ENCODE data around the gene GCSAM.

The GCSAM gene

DNA sequence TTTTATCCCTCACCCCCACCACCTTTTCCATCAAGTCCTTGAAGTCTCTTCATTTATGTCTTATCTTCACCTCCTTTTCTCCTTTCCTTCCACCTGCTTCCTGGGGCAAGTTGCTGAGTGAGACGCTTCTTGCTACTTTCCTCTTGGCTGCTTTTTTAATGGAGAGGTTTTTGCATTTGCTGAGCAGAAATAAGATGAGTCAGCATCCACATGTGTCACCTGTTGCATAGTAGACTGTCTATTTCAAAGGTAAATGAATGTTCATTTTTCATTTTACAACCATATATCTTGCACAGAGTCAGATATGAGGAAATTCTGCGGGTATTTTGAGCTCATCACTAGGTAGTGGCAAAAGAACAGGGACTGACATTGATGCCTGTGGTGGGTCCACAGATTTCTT lies 28.3 kb downstream of the GCSAM start:
- no peak for DNase-seq (ENCODE audit: low read depth)

DNA sequence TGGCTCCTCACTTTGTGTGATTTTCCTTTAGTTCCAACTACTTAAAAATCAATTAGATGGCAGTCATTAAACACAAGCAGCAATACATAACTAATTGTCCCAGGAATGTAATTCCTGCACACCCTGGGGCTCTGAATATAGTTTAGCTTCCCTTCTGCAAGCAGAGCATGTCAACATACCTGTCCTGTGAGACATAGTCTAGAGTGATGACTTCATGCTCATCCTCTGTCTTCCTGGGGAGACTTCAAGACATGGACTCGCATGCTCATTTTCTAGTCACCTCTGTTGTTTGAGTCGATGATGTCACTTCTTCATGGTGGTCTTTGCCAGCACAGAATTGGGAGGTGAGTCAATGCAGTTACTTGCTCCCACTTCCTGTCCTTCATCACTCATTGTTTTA lies 31.1 kb downstream of the GCSAM start:
- DNase-seq (ENCODE audit: low read depth): no peak

DNA sequence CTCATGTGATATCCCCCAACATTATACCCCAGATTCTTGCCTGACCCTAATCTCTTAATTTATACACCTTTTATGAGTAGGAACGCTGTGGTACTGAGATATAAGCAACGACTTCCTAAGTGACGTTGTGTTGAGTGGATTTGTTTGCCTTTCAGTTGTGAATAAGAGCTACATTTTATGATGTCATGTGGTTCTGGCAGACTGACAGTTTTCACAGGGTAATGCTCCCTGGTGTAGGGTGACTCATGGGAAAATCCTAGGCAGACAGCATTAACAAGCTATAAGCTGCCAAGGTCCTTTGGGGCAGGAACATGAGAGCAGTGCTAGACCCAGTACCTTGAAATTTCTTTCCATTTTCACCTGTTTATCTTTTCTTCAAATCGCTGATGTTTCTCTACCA lies 35.7 kb downstream of the GCSAM start:
- no peak for DNase-seq (ENCODE audit: low read depth)

DNA sequence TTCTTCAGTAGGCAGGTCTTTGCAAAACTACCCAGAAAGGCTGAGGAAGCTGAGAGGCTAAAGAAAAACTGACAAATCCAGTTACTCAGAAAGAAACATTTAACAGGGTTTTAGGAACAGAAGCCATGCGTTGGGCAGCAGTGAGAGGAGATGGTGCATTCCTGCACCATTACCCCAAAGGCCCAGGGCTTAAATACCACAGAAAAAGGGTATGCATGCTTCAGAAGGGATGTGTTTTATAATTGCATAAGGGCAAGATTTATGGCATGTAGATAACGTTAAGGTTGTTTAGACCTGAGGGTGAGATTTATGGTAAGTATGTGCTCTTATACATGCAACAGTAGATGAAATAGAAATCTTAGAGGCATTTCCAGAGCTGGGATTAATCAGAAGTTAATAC lies 36.9 kb downstream of the GCSAM start:
- DNase-seq (ENCODE audit: low read depth): no peak

DNA sequence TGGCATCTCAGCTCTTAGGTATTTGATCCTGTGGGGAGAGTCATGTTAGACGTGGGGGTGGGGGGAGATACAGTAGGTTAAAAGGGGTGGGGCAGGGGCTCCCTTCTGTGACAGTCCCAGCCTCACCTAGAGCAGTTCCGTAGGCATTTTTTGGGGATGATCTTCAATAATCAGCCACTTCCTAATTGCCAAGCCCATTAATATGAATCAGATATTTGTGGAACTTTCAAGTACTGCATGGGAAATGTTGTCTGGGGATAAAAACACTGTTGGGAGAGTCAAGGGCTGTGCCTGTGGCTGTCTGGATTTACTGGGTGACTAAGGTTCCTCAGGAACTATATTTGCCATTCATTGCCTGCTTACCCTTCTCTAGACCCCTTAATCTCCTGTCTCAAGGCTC lies 37.3 kb downstream of the GCSAM start:
- DNase-seq (ENCODE audit: low read depth): no peak

DNA sequence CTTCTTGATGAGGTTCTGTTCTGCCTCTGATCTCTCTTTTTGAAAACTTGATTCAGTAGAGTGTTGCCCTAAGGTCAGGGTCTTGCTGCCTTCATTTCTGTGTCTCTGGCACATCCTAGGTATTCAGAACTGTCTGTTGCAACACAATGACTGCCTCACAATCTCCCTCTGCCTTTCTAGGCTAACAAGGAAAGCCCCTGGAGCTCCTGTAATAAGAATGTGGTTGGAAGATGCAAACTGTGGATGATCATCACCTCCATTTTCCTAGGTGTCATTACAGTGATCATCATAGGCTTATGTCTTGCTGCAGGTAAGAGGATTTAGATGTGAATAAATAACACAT lies 39.9 kb downstream of the GCSAM start:
- DNase-seq (ENCODE audit: low read depth): no peak

DNA sequence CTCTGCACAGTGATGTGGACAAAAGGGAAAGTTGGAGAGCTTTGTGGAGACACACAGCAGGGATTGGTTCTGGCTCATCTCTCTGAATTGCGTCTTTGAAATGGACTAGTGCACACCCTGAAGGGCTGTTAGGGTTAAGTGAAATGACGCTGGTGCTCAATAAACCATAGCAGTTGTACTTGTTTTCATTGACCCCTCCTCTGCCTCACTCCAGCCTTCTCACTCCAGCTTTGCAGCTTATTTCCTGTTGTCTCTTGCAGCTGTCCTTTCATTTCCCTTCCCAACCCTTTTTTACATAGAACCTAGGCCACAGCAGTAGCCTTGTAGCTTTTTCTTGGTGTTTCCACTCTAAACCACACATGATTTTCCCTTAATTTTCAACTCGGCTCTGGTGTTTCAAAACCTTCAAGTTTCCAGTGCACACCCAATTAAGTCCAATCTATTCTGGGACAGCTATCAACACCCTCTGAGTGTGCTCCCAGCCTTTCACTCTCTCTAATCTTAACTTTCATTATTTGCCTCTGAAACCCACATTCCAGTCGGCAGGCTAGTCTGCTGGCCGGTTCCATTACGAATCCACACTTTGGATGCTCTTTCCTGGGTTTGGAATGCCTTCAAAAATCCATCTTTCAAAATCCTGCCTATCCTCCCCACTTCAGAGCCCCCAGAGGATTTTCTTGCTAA lies 40.4 kb downstream of the GCSAM start:
- no peak for DNase-seq (ENCODE audit: low read depth)

DNA sequence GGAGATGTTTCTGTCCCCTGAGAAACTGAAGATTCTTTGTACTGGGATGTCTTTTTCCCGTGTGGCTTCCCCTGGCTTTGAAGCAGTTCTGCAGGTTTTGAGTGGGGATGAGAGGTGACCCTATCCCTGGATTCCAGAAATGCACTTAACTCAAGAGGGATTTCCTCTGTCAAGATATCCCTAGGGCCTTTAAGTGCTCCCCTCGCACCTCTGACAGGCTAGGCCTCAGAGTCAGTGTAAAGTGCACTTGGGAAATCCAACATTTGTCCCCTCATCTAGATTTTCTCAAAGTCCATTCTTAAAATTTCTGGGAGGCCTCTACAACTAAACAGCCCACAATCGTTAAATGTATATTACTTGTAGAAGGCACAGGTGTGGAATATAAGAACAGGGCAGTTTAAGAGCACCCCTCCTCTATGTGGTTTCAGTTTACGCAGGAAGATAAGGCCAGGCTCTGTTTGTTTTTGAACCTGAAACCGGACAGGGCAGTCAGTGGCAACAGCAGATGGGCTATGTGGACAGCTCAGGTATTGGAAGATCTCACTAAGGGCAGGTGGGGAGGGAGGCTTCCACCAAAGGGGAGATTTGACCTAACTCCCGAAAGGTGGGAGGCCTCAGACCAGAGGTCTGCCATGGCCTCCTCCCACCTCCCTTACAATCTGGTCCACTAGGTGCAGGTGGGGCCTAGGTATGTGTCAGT lies 42.0 kb downstream of the GCSAM start:
- DNase-seq (ENCODE audit: low read depth): no peak

DNA sequence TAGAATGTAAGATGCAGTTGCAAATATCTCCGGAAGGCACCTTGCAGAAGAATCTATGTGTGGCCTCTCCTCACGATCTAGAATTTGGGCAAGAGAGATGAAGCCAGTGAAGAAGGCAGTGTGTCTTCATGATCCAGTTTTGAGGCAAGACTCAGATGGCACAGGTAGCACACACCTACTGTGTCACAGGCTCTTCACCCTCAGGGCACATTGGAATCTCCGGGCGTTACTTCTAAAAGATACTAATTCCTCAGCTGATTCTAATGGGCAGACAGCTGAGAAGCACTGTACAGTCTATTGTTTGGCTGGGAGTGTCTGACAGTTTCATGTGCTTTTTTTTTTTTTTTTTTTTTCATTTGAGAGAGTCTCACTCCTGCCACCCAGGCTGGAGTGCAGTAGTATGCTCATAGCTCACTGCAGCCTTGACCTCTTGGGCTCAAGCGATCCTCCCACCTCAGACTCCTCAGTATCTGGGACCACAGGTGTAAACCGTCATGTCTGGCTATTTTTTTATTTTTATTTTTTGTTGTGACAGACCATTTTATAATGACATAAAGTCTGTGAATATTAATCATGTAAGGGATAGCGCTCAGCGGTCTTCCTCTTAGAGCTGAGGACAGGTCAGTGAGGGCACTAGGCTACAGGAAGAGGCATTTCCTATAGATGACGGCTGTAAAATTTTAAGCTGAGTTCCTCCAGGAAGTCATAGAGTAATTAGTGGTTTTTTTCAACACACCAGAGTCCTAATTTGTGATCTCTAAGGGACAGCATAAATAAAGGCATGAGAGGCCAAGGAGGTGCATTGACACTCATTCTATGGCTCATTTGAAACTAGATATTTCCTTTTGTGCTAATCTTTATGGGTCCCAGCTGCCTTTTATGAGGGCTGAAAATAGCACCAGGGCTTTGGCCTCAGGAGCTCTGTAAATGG lies 42.8 kb downstream of the GCSAM start:
- no peak for DNase-seq (ENCODE audit: low read depth)

DNA sequence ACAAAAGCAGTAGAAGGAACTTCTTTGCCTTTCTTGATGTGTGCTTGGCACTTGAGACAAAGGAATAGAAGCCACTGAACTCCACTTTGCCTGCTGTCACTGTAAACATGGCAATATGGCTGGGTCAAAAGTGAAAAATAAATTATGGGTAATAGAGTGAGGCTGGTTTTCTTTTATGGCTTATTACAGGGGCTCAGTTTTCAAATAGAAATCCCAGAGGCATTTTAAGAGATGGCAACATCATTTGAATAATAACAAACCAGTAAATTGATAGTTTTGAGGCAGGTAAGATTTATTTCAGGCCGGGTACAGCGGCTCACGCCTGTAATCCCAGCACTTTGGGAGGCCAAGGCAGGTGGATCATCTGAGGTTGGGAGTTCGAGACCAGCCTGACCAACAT lies 44.1 kb downstream of the GCSAM start:
- no peak for DNase-seq (ENCODE audit: low read depth)

DNA sequence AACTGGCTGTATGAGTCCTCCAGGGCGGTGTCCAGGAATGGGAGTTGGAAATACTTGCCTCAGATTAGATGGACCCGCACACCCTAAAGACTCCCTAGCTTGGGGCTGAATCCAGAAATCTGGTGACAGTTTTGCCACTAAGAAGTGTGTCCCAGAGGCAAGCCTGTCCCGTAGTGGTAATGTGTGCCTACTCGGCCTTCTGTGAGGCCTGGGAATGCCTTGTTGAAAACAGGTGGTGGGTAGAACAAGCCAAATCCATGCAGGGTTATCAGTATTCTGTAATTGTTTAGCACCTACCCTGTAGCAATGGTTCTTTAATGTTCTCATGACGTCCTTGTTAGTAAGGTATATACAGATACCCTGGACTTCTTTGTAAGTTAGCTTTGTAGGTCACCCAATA lies 45.3 kb downstream of the GCSAM start:
- DNase-seq (ENCODE audit: low read depth): no peak

DNA sequence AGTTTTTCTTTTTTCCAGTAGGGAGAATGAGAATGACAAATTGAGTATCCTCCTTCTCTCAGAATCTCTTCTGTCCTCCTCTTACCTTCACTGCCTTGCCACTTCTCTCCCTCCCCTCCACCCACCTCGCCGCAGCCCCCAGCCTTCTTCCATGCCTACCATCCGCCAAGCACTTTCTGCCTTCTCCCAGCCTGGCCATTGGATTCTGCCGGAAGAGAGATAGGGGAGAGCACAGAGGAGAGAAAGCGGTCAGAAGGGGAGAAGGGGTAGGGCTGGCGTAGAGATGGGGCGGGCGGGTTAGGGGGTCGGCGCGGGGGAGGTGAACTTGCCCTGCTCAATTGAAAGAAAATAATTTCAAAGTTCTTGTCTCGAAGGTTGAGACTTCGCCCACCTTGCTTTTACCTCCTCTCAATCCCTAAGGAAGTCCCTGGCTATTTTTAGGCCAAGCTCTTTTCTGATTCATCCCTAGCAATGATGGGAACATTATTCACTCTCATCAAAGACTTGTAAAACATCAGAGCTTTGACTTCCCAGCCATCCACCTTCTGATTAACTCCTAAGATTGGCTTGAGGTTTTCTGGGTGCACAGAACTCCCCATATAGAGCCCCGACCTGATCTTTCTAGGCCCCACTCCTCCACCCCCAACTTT lies 46.0 kb downstream of the GCSAM start:
- DNase-seq (ENCODE audit: low read depth): no peak

DNA sequence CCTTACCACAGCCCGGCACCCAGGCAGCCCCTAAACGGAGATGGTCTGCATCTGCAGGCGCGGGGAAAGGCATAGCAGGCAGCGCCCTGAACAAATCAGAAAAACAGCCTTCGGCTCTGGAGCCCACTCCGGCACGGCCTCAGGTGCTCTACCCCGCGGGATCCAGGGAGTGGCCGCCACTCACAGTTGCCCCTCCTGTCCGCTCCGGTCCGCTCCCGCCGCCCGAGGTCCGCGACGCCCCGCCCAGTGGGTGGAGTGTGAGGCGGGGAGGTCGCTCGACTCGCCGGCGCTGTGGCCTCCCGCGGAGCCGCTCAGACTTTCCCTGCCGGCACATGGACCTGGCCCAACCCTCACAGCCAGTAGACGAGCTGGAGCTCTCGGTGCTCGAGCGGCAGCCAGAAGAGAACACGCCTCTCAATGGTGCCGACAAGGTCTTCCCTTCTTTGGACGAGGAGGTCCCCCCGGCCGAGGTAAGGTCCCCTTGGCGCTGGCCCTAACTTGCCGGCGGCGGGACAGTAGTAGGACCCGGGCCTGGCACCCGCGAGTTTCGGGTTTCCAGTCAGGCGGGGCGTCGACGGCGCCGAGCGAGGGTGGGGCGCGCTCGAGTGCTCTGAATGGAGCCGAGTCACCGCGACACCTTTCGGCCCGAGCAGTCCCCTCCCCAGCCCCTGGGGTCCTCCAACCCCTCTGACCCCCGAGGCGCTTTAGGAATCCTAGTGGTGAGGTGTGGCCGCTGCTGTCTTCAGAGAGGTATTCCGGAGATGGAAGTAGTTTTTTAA lies 46.8 kb downstream of the GCSAM start, which contains the start of gene C3orf52:
Gene C3orf52 (plus strand): TSS at position 314 of the 779 bp plus-strand sequence. CDS start 19 bp downstream, at position 333.
- peak; percentile 38 for DNase-seq (ENCODE audit: low read depth)

DNA sequence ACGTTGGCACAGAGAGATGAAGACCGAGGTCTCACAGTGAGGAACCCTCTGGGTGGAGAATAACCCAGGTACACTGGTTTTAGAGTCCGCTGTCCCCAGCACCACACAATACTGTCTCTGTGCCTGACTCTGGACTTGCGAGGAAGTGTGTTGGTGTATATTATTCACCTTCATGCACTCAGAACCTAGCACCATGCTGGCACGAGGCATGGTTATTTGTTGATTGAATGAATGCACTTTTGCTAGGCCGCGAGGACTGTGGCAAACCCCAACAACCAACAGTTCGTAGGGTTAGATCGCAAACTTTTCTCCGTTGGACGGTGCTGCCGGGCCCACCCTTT lies 47.3 kb downstream of the GCSAM start:
- no peak for DNase-seq (ENCODE audit: low read depth)

DNA sequence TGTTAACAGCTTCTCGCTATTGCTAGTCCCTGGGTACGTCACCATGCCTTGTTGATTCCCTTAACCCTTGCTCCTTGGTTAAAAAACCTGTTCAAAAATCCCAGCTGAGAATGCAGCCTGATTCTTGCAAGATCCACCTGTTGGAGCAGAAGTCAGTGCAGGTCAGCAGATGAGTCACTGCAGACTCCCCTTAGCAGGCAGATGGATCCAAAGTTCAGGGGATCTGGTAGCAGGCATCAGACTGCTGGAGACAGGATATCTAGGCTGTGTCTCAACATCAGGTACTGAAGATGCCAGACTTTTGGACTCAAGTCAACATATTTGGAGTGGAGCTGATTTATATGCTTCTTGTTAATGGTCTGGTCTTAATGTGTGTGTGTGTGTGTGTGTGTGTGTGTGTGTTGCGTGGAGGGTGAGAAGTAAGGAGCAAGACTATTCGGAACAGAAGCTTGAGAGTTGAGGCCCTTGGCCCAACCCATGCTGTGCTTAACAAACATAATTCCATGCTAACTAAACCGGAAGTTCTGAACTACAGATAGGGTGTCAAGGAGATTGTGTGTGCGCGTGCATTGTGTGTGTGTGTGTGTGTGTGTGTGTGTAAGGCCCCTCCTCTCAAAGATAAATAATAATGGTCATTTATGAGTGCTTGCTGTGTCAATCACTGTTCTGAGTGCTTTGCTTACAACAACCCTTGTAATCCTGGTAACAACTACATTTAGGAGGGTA lies 47.9 kb downstream of the GCSAM start:
- DNase-seq (ENCODE audit: low read depth): no peak

DNA sequence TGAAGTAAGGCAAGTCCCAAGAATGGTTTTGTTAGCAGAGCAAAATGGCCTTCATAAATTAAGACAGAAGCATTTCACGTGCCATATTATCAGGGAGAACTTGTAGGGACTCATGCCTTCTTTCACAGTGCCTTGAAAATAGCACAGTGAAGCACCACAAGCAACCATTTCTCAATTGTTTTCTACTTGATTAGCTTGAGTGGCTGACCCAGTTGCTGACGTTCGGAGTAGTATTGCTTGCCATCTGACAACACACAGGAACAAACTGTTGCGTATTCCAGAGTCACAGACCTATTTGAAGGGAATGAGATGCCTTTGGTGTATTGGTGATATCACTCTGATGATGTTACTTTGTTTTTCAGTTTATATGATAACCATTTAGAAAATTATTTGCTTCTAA lies 49.8 kb downstream of the GCSAM start:
- DNase-seq (ENCODE audit: low read depth): no peak

DNA sequence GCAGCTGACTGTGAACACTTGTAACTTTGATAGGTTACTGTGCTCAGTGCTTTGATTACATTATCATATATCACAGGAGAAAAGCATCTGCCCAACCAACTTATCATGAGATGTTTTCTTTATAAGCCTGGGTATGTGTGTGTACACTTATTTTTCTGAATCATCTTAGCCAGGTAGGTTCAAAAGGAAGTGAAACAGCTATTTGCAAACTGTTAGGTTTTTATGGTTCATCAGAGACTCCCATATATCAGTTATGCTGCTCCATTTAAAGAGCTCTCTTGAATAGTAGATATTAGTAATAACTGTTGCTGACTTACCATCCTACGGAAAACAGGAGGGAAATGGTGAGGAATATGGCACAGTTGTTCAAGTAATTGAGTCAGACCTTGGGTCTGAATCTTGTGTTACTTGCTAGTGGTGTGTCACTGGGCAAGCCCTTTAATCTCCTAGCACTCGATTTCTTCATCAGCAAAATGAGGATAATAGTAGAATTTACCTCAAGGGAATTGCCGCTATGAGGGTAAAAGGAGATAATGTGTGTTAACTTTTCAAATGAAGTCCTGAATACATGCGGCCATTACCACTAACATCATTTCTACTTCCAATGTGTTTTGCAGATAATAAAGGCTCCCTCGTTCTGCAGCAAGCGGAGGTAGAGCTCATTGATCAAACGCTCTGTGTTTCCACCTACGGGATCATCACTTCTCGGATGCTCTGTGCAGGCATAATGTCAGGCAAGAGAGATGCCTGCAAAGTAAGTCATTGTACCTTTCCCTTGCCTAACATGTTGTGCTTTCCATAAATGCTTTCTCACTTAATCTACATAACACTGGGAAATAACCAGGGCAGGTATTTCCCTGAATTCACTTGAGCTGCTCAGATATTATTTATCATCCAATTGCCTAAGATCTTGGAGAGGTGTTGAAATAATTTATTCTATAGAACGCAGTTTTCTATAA lies 54.6 kb downstream of the GCSAM start:
- no peak for DNase-seq (ENCODE audit: low read depth)

DNA sequence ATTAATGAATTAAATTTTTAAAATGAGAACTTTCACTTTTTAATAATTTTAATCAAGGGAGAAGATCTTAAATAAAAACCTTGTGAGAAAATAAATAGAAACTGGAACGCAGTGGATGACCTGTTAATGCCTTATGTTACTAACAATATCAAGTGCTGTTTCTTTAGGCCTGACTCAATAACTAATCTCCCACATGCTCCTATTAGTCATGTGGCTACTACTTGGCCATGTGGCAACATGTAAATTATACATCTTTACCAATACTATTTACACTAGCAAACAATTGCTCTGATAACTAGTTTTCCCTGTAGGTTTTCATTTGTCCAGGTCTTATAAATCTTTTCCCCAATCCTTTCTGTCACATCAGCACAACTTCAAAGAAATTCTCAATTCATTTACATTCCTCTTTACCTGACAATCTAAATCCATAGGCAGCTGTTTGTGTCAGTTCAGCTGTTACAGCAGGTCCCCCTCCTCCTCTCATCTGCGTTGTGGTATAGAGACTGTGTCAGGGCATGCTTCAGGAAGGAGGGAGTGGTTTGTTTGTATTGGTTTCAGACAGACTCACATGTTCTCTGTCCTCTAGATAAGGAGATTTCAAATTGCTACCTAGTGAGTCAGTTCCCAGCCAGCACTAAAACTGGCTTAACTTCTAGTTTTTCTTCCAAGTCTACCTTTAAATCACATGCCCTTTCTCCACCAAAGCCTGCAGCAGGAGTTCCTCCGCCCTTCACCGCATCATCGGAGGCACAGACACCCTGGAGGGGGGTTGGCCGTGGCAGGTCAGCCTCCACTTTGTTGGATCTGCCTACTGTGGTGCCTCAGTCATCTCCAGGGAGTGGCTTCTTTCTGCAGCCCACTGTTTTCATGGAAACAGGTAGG lies 58.2 kb downstream of the GCSAM start:
- DNase-seq (ENCODE audit: low read depth): no peak

DNA sequence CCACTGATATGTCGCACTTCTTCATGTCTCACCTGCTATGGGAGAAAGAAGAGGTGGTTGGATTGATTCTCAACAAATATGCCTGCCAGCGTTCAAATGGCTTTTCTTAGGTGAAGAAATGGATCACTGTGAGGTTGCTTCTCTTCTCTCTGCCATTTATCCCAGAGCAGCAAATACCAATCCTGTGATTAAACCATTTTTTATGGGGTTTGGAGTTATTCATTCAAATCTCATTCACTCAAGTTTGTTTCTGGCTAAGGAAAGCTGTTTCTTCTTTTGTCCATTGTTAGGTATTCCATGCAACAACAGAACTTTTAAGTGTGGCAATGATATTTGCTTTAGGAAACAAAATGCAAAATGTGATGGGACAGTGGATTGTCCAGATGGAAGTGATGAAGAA lies 59.0 kb downstream of the GCSAM start:
- DNase-seq (ENCODE audit: low read depth): no peak
